Measurements from ENCODE around the gene DCD.

GRCh38 chr12:54608769-54609168, 39.4 kb downstream of the DCD start:
- TF ChIP-seq CTCF (IDR thresholded peaks at IDR 0.05; ENCODE audit: low read depth, low read length, poor library complexity, severe bottlenecking) (no peak), EZH2phosphoT487 (IDR thresholded peaks at IDR 0.05; ENCODE audit: borderline replicate concordance, low read length) (no peak)

Data from DOHH2 (cell line).